HEK293 (cell line): Measurements from ENCODE around the gene ERMAP.

Experiments
- CTCF ChIA-PET: fragments of 350-600 bp; formaldehyde crosslinking; extraction: SDS; loops from one replicate; lab custom pipeline; 2021; ENCODE audit warnings: antibody characterized with exemption; lab: Yijun Ruan, JAX
- POLR2A ChIA-PET: fragments of 300-600 bp; formaldehyde crosslinking; extraction: SDS; loops from one replicate; lab custom pipeline; 2020; ENCODE audit warnings: antibody characterized with exemption, inconsistent platforms; lab: Yijun Ruan, JAX
- H3K27ac ChIP-seq: fragments of 200-500 bp; sonication (Bioruptor generic); 2 replicates; pipeline ENCODE4 v1.5.1; 2014; ENCODE audit warnings: low read depth, low read length, control low read depth, inconsistent platforms; ENCODE audit errors: extremely low read depth
- H3K36me3 ChIP-seq, 2 experiments: fragments of 200-500 bp in 1 of 2; sonication (Bioruptor generic) in 1 of 2; 1 replicate in 1 of 2; 2 replicates in 1 of 2; pipeline ENCODE4 v1.5.1; 2014 to 2017; ENCODE audit warnings: inconsistent platforms in 2 of 2, low read length in 2 of 2; ENCODE audit not compliant: control insufficient read depth in 2 of 2, insufficient read depth in 1 of 2
- H3K4me1 ChIP-seq: fragments of 200-500 bp; sonication (Bioruptor generic); 2 replicates; pipeline ENCODE4 v1.5.1; 2014; ENCODE audit warnings: mild to moderate bottlenecking, low read length, inconsistent platforms; ENCODE audit not compliant: control insufficient read depth, insufficient read depth
- H3K4me3 ChIP-seq: 2 replicates; pipeline ENCODE4 v1.5.1; 2011; ENCODE audit warnings: low read depth, mild to moderate bottlenecking, control low read depth, low read length, moderate library complexity
- H3K9me3 ChIP-seq: fragments of 200-500 bp; sonication (Bioruptor generic); 2 replicates; pipeline ENCODE4 v1.5.1; 2014; ENCODE audit warnings: low read depth, low read length, inconsistent platforms; ENCODE audit not compliant: control insufficient read depth, insufficient read depth
- BCL11A ChIP-seq: fragments of 450-650 bp; formaldehyde crosslinking; IDR thresholded peaks from 2 replicates; pipeline ENCODE4 v1.5.1; 2016; ENCODE audit warnings: low read depth, missing biosample characterization, missing genetic modification characterization
- ELK4 ChIP-seq: IDR thresholded peaks from 2 replicates; pipeline ENCODE4 v1.6.1; 2011; ENCODE audit warnings: mild to moderate bottlenecking, low read depth, low read length, borderline replicate concordance
- PRDM1 ChIP-seq: fragments of 450-650 bp; formaldehyde crosslinking; IDR thresholded peaks from 2 replicates; pipeline ENCODE4; 2016; ENCODE audit warnings: missing biosample characterization, missing genetic modification characterization
- PRDM2 ChIP-seq: fragments of 450-650 bp; formaldehyde crosslinking; IDR thresholded peaks from 2 replicates; pipeline ENCODE4 v1.5.1; 2016; ENCODE audit warnings: missing biosample characterization, missing genetic modification characterization, borderline replicate concordance
- TRIM28 ChIP-seq: IDR thresholded peaks from 2 replicates; pipeline ENCODE4 v1.6.1; 2011; ENCODE audit warnings: low read length, control low read depth, borderline replicate concordance
- ZBTB11 ChIP-seq: fragments of 450-650 bp; formaldehyde crosslinking; conservative IDR thresholded peaks from 2 replicates; pipeline ENCODE4 v1.5.1; 2016; ENCODE audit warnings: low read depth, missing biosample characterization, missing genetic modification characterization
- ZEB2 ChIP-seq: fragments of 450-650 bp; formaldehyde crosslinking; IDR thresholded peaks from 2 replicates; pipeline ENCODE4 v1.5.1; 2016; ENCODE audit warnings: missing biosample characterization, missing genetic modification characterization
- ZNF114 ChIP-seq: fragments of 450-650 bp; formaldehyde crosslinking; IDR thresholded peaks from 2 replicates; pipeline ENCODE4 v1.5.0; 2017; ENCODE audit warnings: missing biosample characterization, missing genetic modification characterization
- ZNF121 ChIP-seq: fragments of 450-650 bp; formaldehyde crosslinking; IDR thresholded peaks from 2 replicates; pipeline ENCODE4 v1.5.1; 2016; ENCODE audit warnings: missing biosample characterization, missing genetic modification characterization
- ZNF2 ChIP-seq: fragments of 450-650 bp; formaldehyde crosslinking; IDR thresholded peaks from 2 replicates; pipeline ENCODE4 v1.5.1; 2016; ENCODE audit warnings: missing biosample characterization, missing genetic modification characterization
- ZNF292 ChIP-seq: fragments of 450-650 bp; formaldehyde crosslinking; IDR thresholded peaks from 2 replicates; pipeline ENCODE4 v1.5.1; 2016; ENCODE audit warnings: low read depth, missing biosample characterization, missing genetic modification characterization, borderline replicate concordance
- ZNF335 ChIP-seq: fragments of 450-650 bp; formaldehyde crosslinking; conservative IDR thresholded peaks from 2 replicates; pipeline ENCODE4 v1.5.1; 2016; ENCODE audit warnings: missing biosample characterization, missing genetic modification characterization
- ZNF341 ChIP-seq: fragments of 450-650 bp; formaldehyde crosslinking; IDR thresholded peaks from 2 replicates; pipeline ENCODE4; 2016; ENCODE audit warnings: low read depth, missing biosample characterization, missing genetic modification characterization
- ZNF391 ChIP-seq: fragments of 450-650 bp; formaldehyde crosslinking; IDR thresholded peaks from 2 replicates; pipeline ENCODE4 v1.5.1; 2016; ENCODE audit warnings: low read depth, missing biosample characterization, missing genetic modification characterization, borderline replicate concordance
- ZNF510 ChIP-seq: fragments of 450-650 bp; formaldehyde crosslinking; IDR thresholded peaks from 2 replicates; pipeline ENCODE4 v1.5.1; 2018; ENCODE audit warnings: mild to moderate bottlenecking, missing genetic modification characterization, missing biosample characterization; ENCODE audit not compliant: insufficient replicate concordance
- ZNF580 ChIP-seq: fragments of 450-650 bp; formaldehyde crosslinking; IDR thresholded peaks from 2 replicates; pipeline ENCODE4 v1.5.1; 2016; ENCODE audit warnings: missing biosample characterization, missing genetic modification characterization
- ZNF704 ChIP-seq: fragments of 450-650 bp; formaldehyde crosslinking; IDR thresholded peaks from 2 replicates; pipeline ENCODE4 v1.5.1; 2016; ENCODE audit warnings: missing biosample characterization, missing genetic modification characterization
- ZNF776 ChIP-seq: fragments of 450-650 bp; formaldehyde crosslinking; IDR thresholded peaks from 2 replicates; pipeline ENCODE4 v1.5.0; 2017; ENCODE audit warnings: missing biosample characterization, missing genetic modification characterization, borderline replicate concordance

ERMAP gene

GRCh38 chr1:42873670-42874069, 56.7 kb downstream of the ERMAP start:
- Histone ChIP-seq H3K9me3 (no peaks in the 10 kb centered on the region), H3K36me3 (no peaks in the 10 kb centered on the region), H3K4me3 (no peak overlapping the region), H3K27ac (no peak overlapping the region), H3K4me1 (no peaks in the 10 kb centered on the region)
- TF ChIP-seq ZNF114 (tag by site-specific recombination) (no peak), ZNF580 (tag by site-specific recombination) (no peak), ZNF510 (no peak), ZNF2 (tag by site-specific recombination) (no peak), ELK4 (no peak), ZBTB11 (tag by site-specific recombination) (no peak), TRIM28 (no peak), ZNF121 (tag by site-specific recombination) (no peak), ZNF335 (tag by site-specific recombination) (no peak), PRDM1 (tag by site-specific recombination) (no peak), ZNF292 (tag by site-specific recombination) (no peak), ZNF776 (no peak), ZNF341 (tag by site-specific recombination) (no peak), BCL11A (tag by site-specific recombination) (no peak), ZNF704 (tag by site-specific recombination) (no peak), ZNF391 (tag by site-specific recombination) (no peak), PRDM2 (tag by site-specific recombination) (no peak), ZEB2 (no peak)
- ChIA-PET CTCF (interaction anchor here (1.6 to 1.8 kb wide), 2 partner anchors 10 to 96 kb away, joined by 7 read pairs; no protein-coding TSS in a partner anchor), POLR2A (no interaction called here)
